WI38 (cell line): ENCODE measurements around the gene PLEK2.

ENCODE experiments used
- H3K4me3 ChIP-seq: 2 replicates; pipeline ENCODE4 v1.5.1; 2011; ENCODE audit warnings: low read depth, mild to moderate bottlenecking, control low read depth, low read length
- TF ChIP-seq, protein P1 (sequence below): IDR thresholded peaks from 2 replicates; pipeline ENCODE4 v1.5.1; 2012; ENCODE audit warnings: low read depth, mild to moderate bottlenecking, control low read depth, low read length

The PLEK2 gene

DNA sequence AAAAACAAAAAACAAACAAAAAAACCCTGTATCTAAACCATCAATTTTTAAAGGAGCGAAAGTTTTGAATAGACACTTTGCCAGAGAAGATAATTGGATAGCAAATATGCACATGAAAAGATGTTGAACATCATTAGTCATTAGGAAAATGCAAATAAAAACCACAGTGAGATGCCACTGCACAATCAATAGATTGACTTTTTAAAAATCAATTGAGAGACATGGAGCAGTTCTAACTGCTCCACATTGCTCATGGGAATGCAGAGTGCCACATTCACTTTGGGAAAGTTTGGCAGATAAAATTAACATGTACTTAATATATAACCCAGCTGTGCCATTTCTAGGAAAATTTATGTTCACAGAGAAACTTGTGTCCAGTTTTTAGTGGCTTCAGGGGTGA is 39.1 kb downstream of the PLEK2 start:
- TF ChIP-seq, protein P1, sequence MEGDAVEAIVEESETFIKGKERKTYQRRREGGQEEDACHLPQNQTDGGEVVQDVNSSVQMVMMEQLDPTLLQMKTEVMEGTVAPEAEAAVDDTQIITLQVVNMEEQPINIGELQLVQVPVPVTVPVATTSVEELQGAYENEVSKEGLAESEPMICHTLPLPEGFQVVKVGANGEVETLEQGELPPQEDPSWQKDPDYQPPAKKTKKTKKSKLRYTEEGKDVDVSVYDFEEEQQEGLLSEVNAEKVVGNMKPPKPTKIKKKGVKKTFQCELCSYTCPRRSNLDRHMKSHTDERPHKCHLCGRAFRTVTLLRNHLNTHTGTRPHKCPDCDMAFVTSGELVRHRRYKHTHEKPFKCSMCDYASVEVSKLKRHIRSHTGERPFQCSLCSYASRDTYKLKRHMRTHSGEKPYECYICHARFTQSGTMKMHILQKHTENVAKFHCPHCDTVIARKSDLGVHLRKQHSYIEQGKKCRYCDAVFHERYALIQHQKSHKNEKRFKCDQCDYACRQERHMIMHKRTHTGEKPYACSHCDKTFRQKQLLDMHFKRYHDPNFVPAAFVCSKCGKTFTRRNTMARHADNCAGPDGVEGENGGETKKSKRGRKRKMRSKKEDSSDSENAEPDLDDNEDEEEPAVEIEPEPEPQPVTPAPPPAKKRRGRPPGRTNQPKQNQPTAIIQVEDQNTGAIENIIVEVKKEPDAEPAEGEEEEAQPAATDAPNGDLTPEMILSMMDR, result no peak
- H3K4me3 ChIP-seq, result no peak overlapping the region

- TF ChIP-seq, protein P1, result no peak
Observed at GRCh38 chr14:67371247-67372148, 40.5 kb downstream of the PLEK2 start.

GRCh38 chr14:67370830-67371229 is 41.1 kb downstream of the PLEK2 start:
- TF ChIP-seq, protein P1, result no peak

More at GRCh38 chr14:67371247-67372148, 40.5 kb downstream of the PLEK2 start:
- no peak overlapping the region for H3K4me3 ChIP-seq

GRCh38 chr14:67365476-67365875 is 46.5 kb downstream of the PLEK2 start:
- H3K4me3 ChIP-seq, result no peak overlapping the region
- TF ChIP-seq, protein P1, result no peak

More at GRCh38 chr14:67370830-67371229, 41.1 kb downstream of the PLEK2 start:
- no peak overlapping the region for H3K4me3 ChIP-seq

GRCh38 chr14:67360470-67361206 is 51.3 kb downstream of the PLEK2 start:
- TF ChIP-seq, protein P1, result no peak

DNA sequence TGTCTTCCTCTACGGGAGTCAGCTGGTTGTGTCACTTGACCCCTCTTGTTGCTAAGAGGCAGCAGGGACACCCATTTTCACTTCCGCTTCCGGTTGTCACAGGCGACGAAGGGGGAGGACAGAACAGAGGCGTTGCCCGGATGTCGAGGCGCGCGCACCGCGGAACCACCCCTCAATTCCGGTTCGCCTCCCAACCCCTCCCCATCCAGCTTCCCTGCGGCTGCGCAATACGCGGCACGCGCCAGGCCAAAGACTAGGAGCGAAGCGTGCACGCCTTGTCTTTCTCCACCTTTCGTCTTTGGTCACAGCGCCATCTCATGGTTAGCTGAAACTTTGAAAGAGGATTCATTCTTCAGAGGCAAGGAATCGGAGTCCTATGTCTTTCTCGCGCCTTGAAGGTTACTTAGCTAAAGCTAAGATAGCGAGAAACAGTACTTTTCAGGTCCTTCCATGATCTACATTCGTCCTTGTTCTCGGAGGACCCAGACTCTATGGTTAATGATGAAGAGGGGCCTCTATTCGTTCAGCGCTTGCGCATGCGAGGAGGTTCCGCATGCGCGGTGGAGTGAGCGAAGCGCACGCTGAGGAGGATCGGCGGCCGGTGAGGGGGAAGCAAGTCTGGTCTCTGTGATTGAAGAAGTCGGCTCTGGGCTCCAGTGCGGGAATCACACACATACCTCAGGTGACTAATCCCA is 52.0 kb downstream of the PLEK2 start, which contains the start of the genes ATP6V1D and EIF2S1:
ATP6V1D (minus strand) TSS at position 30 of the 695 bp plus-strand sequence. CDS start 106 bp downstream, outside the sequence.
EIF2S1 (plus strand) TSS at position 554 of the 695 bp plus-strand sequence. CDS start 4,440 bp downstream, outside the sequence.
- TF ChIP-seq, protein P1, result peak; percentile 97
- H3K4me3 ChIP-seq, result peak within 1 kb of the TSS; percentile 98

More at GRCh38 chr14:67360470-67361206, 51.3 kb downstream of the PLEK2 start:
- peak overlapping the region; percentile 98 for H3K4me3 ChIP-seq
